ENCODE results near the gene SUPT20H. TPM values are rescaled to one million over a fixed set of nuclear protein-coding genes. Genes with fewer than 3 reads are reported as not detected.

The SUPT20H gene
- total RNA-seq, 1 experiment from 2014 or later: 65.1 TPM

DNA sequence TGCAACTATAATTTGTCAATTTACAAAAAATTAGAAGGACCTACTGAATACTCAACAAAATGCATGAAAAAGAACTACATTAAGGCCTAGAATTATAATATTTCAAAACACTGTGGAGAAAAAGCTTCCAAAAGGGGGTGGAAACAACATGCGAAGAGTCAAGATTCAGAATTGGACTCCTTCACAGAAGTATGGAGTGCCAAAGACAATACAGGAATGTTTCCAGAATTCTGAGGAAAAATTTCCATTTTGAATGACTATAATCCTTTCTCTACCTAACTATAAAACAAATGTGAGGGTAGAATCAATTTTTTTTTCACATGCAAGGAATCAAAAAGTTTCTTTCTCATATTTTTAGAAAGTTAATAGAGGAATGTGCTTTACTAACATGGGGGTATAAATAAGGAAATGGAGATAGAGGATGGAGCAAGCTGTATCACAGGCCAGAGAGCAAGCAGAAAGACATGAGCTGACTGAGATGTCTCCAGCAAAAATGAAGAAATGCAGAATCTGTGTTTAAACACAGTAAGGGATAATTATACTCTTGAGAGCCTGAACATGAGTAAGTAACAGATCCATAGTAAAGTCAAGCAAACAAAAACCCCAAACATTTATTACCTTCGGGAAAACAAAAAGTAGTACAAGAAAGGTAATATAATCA lies 99.9 kb downstream of the SUPT20H start:
- H3K36me3 ChIP-seq (replicated peaks; ENCODE audit: control insufficient read depth, insufficient read depth, low read length): peaks cover 3% of the 10 kb centered on the region; the same call in 1 of the 2 replicates
- DNase-seq: no peak
- H3K27me3 ChIP-seq (ENCODE audit: control insufficient read depth, insufficient read depth, low read length): no peaks in the 10 kb centered on the region
- no peak overlapping the region for H3K4me3 ChIP-seq (ENCODE audit: insufficient read depth, low read depth, low read length)

Other genes starting within 250 kb of the SUPT20H start
- gene RFXAP, start 240.5 kb downstream of the SUPT20H start, total RNA-seq (2014; rRNA removed; shearing (Covaris generic)): 1.5 and 3.7 TPM in 2 replicates
- gene SMAD9, start 139.4 kb downstream of the SUPT20H start, total RNA-seq (2014; rRNA removed; shearing (Covaris generic)): 0.59 and 0.81 TPM in 2 replicates
- 16.9 and 17.6 TPM in 2 replicates for gene ALG5, start 60.3 kb downstream of the SUPT20H start, total RNA-seq (2014; rRNA removed; shearing (Covaris generic))
- 82.2 and 91.9 TPM in 2 replicates for gene EXOSC8, start 58.9 kb downstream of the SUPT20H start, total RNA-seq (2014; rRNA removed; shearing (Covaris generic))
- gene CSNK1A1L, start 46.0 kb upstream of the SUPT20H start, total RNA-seq (2014; rRNA removed; shearing (Covaris generic)): not detected in 2 replicates

Data from H7 (cell line).